Osteoblast (primary cell): ENCODE measurements around the gene EPGN. TPM values are rescaled to one million over a fixed set of nuclear protein-coding genes. Genes with fewer than 3 reads are reported as not detected.

Experiments
- DNase-seq: peaks from one replicate; pipeline ENCODE4 v3.0.0; 2011; ENCODE audit warnings: low spot score, mixed read lengths; ENCODE audit not compliant: insufficient read length; ENCODE audit errors: missing footprints
- H2AFZ ChIP-seq: 2 replicates; pipeline ENCODE4 v1.6.0; 2011; ENCODE audit warnings: mild to moderate bottlenecking, low read length
- H3K27ac ChIP-seq: 2 replicates; pipeline ENCODE4 v1.5.1; 2011; ENCODE audit warnings: mild to moderate bottlenecking, low read depth, low read length, moderate library complexity
- H3K27me3 ChIP-seq: 2 replicates; pipeline ENCODE4 v1.6.0; 2012; ENCODE audit warnings: mild to moderate bottlenecking, control low read depth, inconsistent platforms, low read length, moderate library complexity; ENCODE audit not compliant: insufficient read depth
- H3K36me3 ChIP-seq: 2 replicates; pipeline ENCODE4 v1.5.1; 2011; ENCODE audit warnings: mild to moderate bottlenecking, low read length, control low read depth, moderate library complexity; ENCODE audit not compliant: insufficient read depth
- H3K4me1 ChIP-seq: 2 replicates; pipeline ENCODE4 v1.5.1; 2011; ENCODE audit warnings: mild to moderate bottlenecking, low read length, control low read depth, moderate library complexity; ENCODE audit not compliant: insufficient read depth
- H3K4me2 ChIP-seq: 2 replicates; pipeline ENCODE4 v1.6.0; 2011; ENCODE audit warnings: mild to moderate bottlenecking, low read length; ENCODE audit not compliant: insufficient read depth
- H3K4me3 ChIP-seq: fragments of 200-600 bp; sonication (generic); 3 replicates; pipeline ENCODE4 v1.5.1; 2012; ENCODE audit warnings: mild to moderate bottlenecking, low read length, inconsistent platforms; ENCODE audit not compliant: insufficient read depth
- H3K79me2 ChIP-seq: 2 replicates; pipeline ENCODE4 v1.6.0; 2012; ENCODE audit warnings: mild to moderate bottlenecking, low read length, control low read depth, inconsistent platforms; ENCODE audit not compliant: insufficient read depth
- H3K9me3 ChIP-seq: 2 replicates; pipeline ENCODE4 v1.5.1; 2011; ENCODE audit warnings: low read depth, low read length, control low read depth
- H4K20me1 ChIP-seq: 2 replicates; pipeline ENCODE4 v1.6.0; 2012; ENCODE audit warnings: mild to moderate bottlenecking, low read length, control low read depth; ENCODE audit not compliant: insufficient read depth
- total RNA-seq: library from RNA; depleted of rRNA; stranded (reverse); fragments of >200 nt; gene quantifications from 2 replicates; pipeline ENCODE4 v1.2.3, GENCODE V29; 2012
- TF ChIP-seq, protein P1 (sequence below): IDR thresholded peaks from 2 replicates; pipeline ENCODE4 v1.5.1; 2011; ENCODE audit warnings: mild to moderate bottlenecking, low read depth, low read length, moderate library complexity; ENCODE audit errors: extremely low read depth

EPGN gene
- total RNA-seq, 1 donor, result 1.1 TPM

DNA sequence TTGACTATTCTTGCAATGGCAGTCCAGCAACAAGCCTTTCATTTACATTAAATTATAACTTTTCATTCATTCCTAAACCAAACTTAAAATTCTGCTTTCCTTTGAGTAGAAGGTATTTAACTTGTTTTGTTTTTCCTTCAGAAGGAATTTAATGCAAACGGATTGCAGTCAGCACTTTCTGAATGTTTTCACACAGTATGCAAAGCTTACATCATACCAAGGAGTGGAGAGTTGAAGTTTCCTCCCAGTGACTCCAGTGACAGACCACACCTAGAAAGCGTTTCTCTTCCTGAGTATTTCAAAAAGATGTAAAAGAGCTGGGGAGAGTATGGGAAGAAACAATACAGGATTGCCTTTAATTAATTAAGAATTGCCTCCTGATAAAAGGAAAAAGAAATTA lies 8.1 kb downstream of the EPGN start:
- DNase-seq, result no peak
- H3K27ac ChIP-seq, result no peak overlapping the region
- H3K4me3 ChIP-seq, result no peak overlapping the region

DNA sequence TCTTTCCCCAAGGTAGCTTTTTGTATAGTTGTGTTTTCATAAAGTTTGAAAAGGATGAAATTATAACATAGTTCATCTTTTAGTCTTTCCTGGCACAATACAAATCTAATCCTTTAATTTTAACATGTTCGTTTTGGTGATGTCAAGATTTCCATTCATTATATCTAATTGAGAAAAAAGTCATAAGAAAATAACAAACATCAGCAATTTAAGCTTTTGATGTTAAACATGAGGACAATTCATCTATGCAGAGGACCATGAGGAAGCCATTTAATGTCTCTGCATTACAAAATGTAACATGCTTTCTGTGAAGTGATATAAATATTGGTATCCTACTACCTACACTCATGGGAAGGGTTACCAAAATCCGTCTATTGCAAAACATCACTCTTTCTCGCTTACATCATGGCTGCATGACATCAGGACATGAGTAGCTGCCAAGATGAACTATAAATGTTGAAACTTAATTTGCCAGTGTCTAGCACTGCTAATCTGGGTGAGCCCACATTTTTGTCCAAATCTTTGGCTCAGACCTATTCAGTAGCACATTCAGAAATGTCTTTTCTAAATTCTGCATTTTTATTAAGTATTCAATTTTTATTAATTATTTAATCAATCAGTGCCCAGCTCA lies 9.5 kb downstream of the EPGN start:
- no peaks in the 10 kb centered on the region for H3K36me3 ChIP-seq
- H3K27ac ChIP-seq, result no peak overlapping the region
- DNase-seq, result peak; percentile 78
- H3K27me3 ChIP-seq, result peaks cover 3% of the 10 kb centered on the region
- no peaks in the 10 kb centered on the region for H3K79me2 ChIP-seq
- no peak overlapping the region for H2AFZ ChIP-seq
- peaks cover 9% of the 10 kb centered on the region for H3K4me1 ChIP-seq
- TF ChIP-seq, protein P1, sequence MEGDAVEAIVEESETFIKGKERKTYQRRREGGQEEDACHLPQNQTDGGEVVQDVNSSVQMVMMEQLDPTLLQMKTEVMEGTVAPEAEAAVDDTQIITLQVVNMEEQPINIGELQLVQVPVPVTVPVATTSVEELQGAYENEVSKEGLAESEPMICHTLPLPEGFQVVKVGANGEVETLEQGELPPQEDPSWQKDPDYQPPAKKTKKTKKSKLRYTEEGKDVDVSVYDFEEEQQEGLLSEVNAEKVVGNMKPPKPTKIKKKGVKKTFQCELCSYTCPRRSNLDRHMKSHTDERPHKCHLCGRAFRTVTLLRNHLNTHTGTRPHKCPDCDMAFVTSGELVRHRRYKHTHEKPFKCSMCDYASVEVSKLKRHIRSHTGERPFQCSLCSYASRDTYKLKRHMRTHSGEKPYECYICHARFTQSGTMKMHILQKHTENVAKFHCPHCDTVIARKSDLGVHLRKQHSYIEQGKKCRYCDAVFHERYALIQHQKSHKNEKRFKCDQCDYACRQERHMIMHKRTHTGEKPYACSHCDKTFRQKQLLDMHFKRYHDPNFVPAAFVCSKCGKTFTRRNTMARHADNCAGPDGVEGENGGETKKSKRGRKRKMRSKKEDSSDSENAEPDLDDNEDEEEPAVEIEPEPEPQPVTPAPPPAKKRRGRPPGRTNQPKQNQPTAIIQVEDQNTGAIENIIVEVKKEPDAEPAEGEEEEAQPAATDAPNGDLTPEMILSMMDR, result no peak
- H3K4me2 ChIP-seq, result no peak overlapping the region
- no peaks in the 10 kb centered on the region for H3K9me3 ChIP-seq
- no peaks in the 10 kb centered on the region for H4K20me1 ChIP-seq
- H3K4me3 ChIP-seq, result no peak overlapping the region

More for the DNA sequence above, 8.1 kb downstream of the EPGN start:
- H4K20me1 ChIP-seq, result no peaks in the 10 kb centered on the region
- TF ChIP-seq, protein P1, result no peak
- H3K79me2 ChIP-seq, result no peaks in the 10 kb centered on the region
- H3K36me3 ChIP-seq, result no peaks in the 10 kb centered on the region
- H2AFZ ChIP-seq, result no peak overlapping the region
- peaks cover 9% of the 10 kb centered on the region for H3K4me1 ChIP-seq
- H3K27me3 ChIP-seq, result no peaks in the 10 kb centered on the region
- no peaks in the 10 kb centered on the region for H3K9me3 ChIP-seq
- H3K4me2 ChIP-seq, result no peak overlapping the region

DNA sequence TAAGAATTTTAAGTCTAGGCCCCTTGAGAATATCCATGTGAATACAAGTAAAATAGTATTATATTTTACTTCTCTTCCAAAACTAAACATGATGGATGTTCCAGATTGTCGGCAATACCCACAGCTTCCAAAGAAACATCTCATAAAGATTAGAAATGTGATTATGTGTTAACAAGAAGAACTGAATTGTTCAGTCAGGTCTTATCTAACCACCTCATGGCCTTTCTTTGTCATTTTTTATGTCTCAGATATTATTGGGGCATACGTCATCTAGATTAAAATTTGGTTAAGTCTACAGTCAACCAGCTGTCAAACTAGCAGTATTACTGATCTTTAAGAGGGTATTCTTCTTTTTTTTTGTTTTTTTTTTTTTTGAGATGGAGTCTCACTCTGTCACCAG lies 10.0 kb downstream of the EPGN start:
- H3K9me3 ChIP-seq, result no peaks in the 10 kb centered on the region
- H4K20me1 ChIP-seq, result no peaks in the 10 kb centered on the region
- H3K79me2 ChIP-seq, result no peaks in the 10 kb centered on the region
- no peak overlapping the region for H3K27ac ChIP-seq
- no peaks in the 10 kb centered on the region for H3K36me3 ChIP-seq
- TF ChIP-seq, protein P1, result no peak
- H3K27me3 ChIP-seq, result peaks cover 5% of the 10 kb centered on the region
- no peak overlapping the region for H3K4me2 ChIP-seq
- H2AFZ ChIP-seq, result no peak overlapping the region
- no peak overlapping the region for H3K4me3 ChIP-seq
- peaks cover 9% of the 10 kb centered on the region for H3K4me1 ChIP-seq
- DNase-seq, result no peak

DNA sequence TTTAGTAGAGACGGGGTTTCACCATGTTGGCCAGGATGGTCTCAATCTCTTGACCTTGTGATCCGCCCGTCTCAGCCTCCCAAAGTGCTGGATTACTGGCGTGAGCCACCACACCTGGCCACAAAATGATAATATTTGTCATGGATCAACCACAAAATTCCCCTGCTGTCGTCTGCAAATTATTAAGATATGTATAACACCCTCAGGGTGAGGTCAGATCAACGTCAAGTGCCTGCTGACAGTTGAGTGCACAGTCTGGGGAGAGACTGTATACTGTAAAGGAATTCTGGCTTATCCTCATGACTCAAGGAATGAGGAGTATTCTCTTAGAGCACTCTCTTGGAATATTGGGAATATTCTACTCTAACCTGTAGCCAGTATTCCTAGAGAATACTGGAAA lies 11.2 kb downstream of the EPGN start:
- H3K9me3 ChIP-seq, result no peaks in the 10 kb centered on the region
- TF ChIP-seq, protein P1, result no peak
- no peak overlapping the region for H2AFZ ChIP-seq
- H3K36me3 ChIP-seq, result no peaks in the 10 kb centered on the region
- H3K79me2 ChIP-seq, result no peaks in the 10 kb centered on the region
- no peak overlapping the region for H3K4me3 ChIP-seq
- H4K20me1 ChIP-seq, result no peaks in the 10 kb centered on the region
- DNase-seq, result no peak
- peaks cover 9% of the 10 kb centered on the region for H3K4me1 ChIP-seq
- no peak overlapping the region for H3K4me2 ChIP-seq
- no peak overlapping the region for H3K27ac ChIP-seq
- H3K27me3 ChIP-seq, result peaks cover 11% of the 10 kb centered on the region
